Measurements from ENCODE around the gene COLQ.

COLQ gene

GRCh38 chr3:15454965-15455364 is 66.5 kb downstream of the COLQ start:
- no peak for DNase-seq (ENCODE audit: low read depth)

- DNase-seq (ENCODE audit: low read depth), result no peak
These were observed 67.4 kb downstream of the COLQ start for GRCh38 chr3:15453991-15454625.

GRCh38 chr3:15453501-15453900 is 68.0 kb downstream of the COLQ start:
- DNase-seq (ENCODE audit: low read depth), result no peak

- no peak for DNase-seq (ENCODE audit: low read depth)
These were observed 68.5 kb downstream of the COLQ start for GRCh38 chr3:15452961-15453360.

- DNase-seq (ENCODE audit: low read depth), result no peak
These were observed 69.3 kb downstream of the COLQ start for GRCh38 chr3:15452156-15452555.

GRCh38 chr3:15451216-15452113 is 70.0 kb downstream of the COLQ start:
- no peak for DNase-seq (ENCODE audit: low read depth)

GRCh38 chr3:15450438-15451215 is 70.9 kb downstream of the COLQ start:
- no peak for DNase-seq (ENCODE audit: low read depth)

GRCh38 chr3:15449489-15450224 is 71.8 kb downstream of the COLQ start:
- DNase-seq (ENCODE audit: low read depth), result no peak

GRCh38 chr3:15443826-15444524 is 77.5 kb downstream of the COLQ start:
- DNase-seq (ENCODE audit: low read depth), result no peak

- no peak for DNase-seq (ENCODE audit: low read depth)
These were observed 80.6 kb downstream of the COLQ start for GRCh38 chr3:15440891-15441290.

GRCh38 chr3:15439476-15439875 is 82.0 kb downstream of the COLQ start:
- DNase-seq (ENCODE audit: low read depth), result no peak

GRCh38 chr3:15438983-15439382 is 82.5 kb downstream of the COLQ start:
- no peak for DNase-seq (ENCODE audit: low read depth)

GRCh38 chr3:15436246-15436645 is 85.3 kb downstream of the COLQ start:
- DNase-seq (ENCODE audit: low read depth), result no peak

GRCh38 chr3:15434756-15435155 is 86.8 kb downstream of the COLQ start:
- no peak for DNase-seq (ENCODE audit: low read depth)

GRCh38 chr3:15433531-15433930 is 88.0 kb downstream of the COLQ start:
- no peak for DNase-seq (ENCODE audit: low read depth)

- DNase-seq (ENCODE audit: low read depth), result no peak
These were observed 90.2 kb downstream of the COLQ start for GRCh38 chr3:15431256-15431837.

GRCh38 chr3:15430624-15431023 is 90.9 kb downstream of the COLQ start:
- no peak for DNase-seq (ENCODE audit: low read depth)

- DNase-seq (ENCODE audit: low read depth), result no peak
These were observed 92.4 kb downstream of the COLQ start for GRCh38 chr3:15429080-15429479.

- no peak for DNase-seq (ENCODE audit: low read depth)
These were observed 93.0 kb downstream of the COLQ start for GRCh38 chr3:15428539-15428938.

GRCh38 chr3:15427981-15428380 is 93.5 kb downstream of the COLQ start:
- no peak for DNase-seq (ENCODE audit: low read depth)
